IMR-90 (cell line): ENCODE results near the gene SPPL2C. TPM values are rescaled to one million over a fixed set of nuclear protein-coding genes. Genes with fewer than 3 reads are reported as not detected.
A peak's percentile ranks its signal among the peaks of the same experiment; 100 is the strongest.

Experiments
- ATAC-seq: fragments of 200-7000 bp; cut with Tn5 transposase; 2 replicates; pipeline ENCODE4 v1.9.1; 2020; ENCODE audit warnings: low read depth, mild to moderate bottlenecking, moderate library complexity
- BruUV-seq: library from RNA; stranded (reverse); fragments of 400-500 nt; replicated peaks from 2 replicates; lab custom pipeline; 2021; lab: Mats Ljungman, UMichigan
- CTCF ChIA-PET: fragments of 300-600 bp; formaldehyde crosslinking; extraction: SDS; loops from one replicate; lab custom pipeline; 2021; ENCODE audit warnings: antibody characterized with exemption; lab: Yijun Ruan, JAX
- POLR2A ChIA-PET: fragments of 300-600 bp; sonication (Branson Sonifier 250); formaldehyde crosslinking; loops from one replicate; lab custom pipeline; 2022; ENCODE audit warnings: antibody characterized with exemption; ENCODE audit not compliant: unreplicated experiment; lab: Charles Lee
- DNase-seq: peaks from one replicate; pipeline ENCODE4 v3.0.0; 2013
- H2AFZ ChIP-seq: replicated peaks from 2 replicates; pipeline ENCODE3; 2013; ENCODE audit warnings: low read length, mild to moderate bottlenecking; ENCODE audit not compliant: poor library complexity
- H2AK5ac ChIP-seq: 2 replicates; pipeline ENCODE4 v1.6.1; 2013; ENCODE audit warnings: low read depth, low read length, inconsistent platforms
- H2AK9ac ChIP-seq: replicated peaks from 2 replicates; pipeline ENCODE3; 2013; ENCODE audit warnings: mild to moderate bottlenecking, low read depth, low read length, moderate library complexity; ENCODE audit not compliant: poor library complexity
- H2BK120ac ChIP-seq: 2 replicates; pipeline ENCODE4 v1.6.1; 2013; ENCODE audit warnings: low read depth, low read length, inconsistent platforms
- H2BK15ac ChIP-seq: 3 replicates; pipeline ENCODE4 v1.6.1; 2013; ENCODE audit warnings: low read depth, low read length, inconsistent platforms
- H2BK20ac ChIP-seq: 2 replicates; pipeline ENCODE4 v1.6.1; 2013; ENCODE audit warnings: low read depth, mild to moderate bottlenecking, inconsistent platforms, low read length, moderate library complexity
- H2BK5ac ChIP-seq: 2 replicates; pipeline ENCODE4 v1.6.1; 2013; ENCODE audit warnings: mild to moderate bottlenecking, low read depth, low read length, inconsistent platforms; ENCODE audit not compliant: poor library complexity, severe bottlenecking
- H3K14ac ChIP-seq: replicated peaks from 2 replicates; pipeline ENCODE4 v1.6.1; 2013; ENCODE audit warnings: low read depth, low read length, inconsistent platforms
- H3K18ac ChIP-seq: 2 replicates; pipeline ENCODE4 v1.6.1; 2013; ENCODE audit warnings: low read depth, low read length, control low read depth
- H3K23ac ChIP-seq: 2 replicates; pipeline ENCODE4 v1.6.1; 2013; ENCODE audit warnings: low read depth, low read length, inconsistent platforms
- H3K27ac ChIP-seq: 2 replicates; pipeline ENCODE4 v1.5.1; 2013; ENCODE audit warnings: mild to moderate bottlenecking, control low read depth, low read length; ENCODE audit not compliant: insufficient read depth
- H3K27me3 ChIP-seq: 2 replicates; pipeline ENCODE4 v1.6.1; 2013; ENCODE audit warnings: low read length; ENCODE audit not compliant: control insufficient read depth, insufficient read depth
- H3K36me3 ChIP-seq: 2 replicates; pipeline ENCODE4 v1.6.1; 2013; ENCODE audit warnings: low read length, mixed read lengths; ENCODE audit not compliant: control insufficient read depth, insufficient read depth
- H3K4ac ChIP-seq: 2 replicates; pipeline ENCODE4 v1.6.1; 2013; ENCODE audit warnings: low read depth, low read length, inconsistent platforms
- H3K4me1 ChIP-seq: 2 replicates; pipeline ENCODE4 v1.6.1; 2013; ENCODE audit warnings: low read length, mixed read lengths; ENCODE audit not compliant: control insufficient read depth, insufficient read depth
- H3K4me2 ChIP-seq: 2 replicates; pipeline ENCODE4 v1.6.1; 2013; ENCODE audit warnings: low read depth, mild to moderate bottlenecking, control low read depth, low read length, moderate library complexity
- H3K4me3 ChIP-seq: 2 replicates; pipeline ENCODE4 v1.5.1; 2013; ENCODE audit warnings: low read depth, mild to moderate bottlenecking, control low read depth, low read length, moderate library complexity; ENCODE audit not compliant: insufficient read depth
- H3K56ac ChIP-seq: 2 replicates; pipeline ENCODE4 v1.6.1; 2013; ENCODE audit warnings: low read length, inconsistent platforms; ENCODE audit not compliant: insufficient read depth; ENCODE audit errors: extremely low read depth
- H3K79me1 ChIP-seq, 2 experiments: 2 replicates each; pipeline ENCODE4 v1.6.1; 2013; ENCODE audit warnings: low read length in 2 of 2, inconsistent platforms in 1 of 2, low read depth in 1 of 2
- H3K9ac ChIP-seq: 2 replicates; pipeline ENCODE4 v1.6.1; 2013; ENCODE audit warnings: low read depth, low read length, control low read depth
- H3K9me1 ChIP-seq: 2 replicates; pipeline ENCODE4 v1.6.1; 2013; ENCODE audit warnings: low read length, inconsistent platforms; ENCODE audit not compliant: insufficient read depth
- H3K9me3 ChIP-seq: 2 replicates; pipeline ENCODE4 v1.6.1; 2013; ENCODE audit warnings: low read length; ENCODE audit not compliant: control insufficient read depth, insufficient read depth
- H4K20me1 ChIP-seq: 2 replicates; pipeline ENCODE4 v1.6.1; 2013; ENCODE audit warnings: low read length, inconsistent platforms; ENCODE audit not compliant: insufficient read depth
- H4K5ac ChIP-seq: 2 replicates; pipeline ENCODE4 v1.6.1; 2013; ENCODE audit warnings: mild to moderate bottlenecking, low read depth, low read length, control low read depth
- H4K8ac ChIP-seq, 2 experiments: 2 replicates each; pipeline ENCODE4 v1.6.1; 2013; ENCODE audit warnings: low read depth in 2 of 2, low read length in 2 of 2, control low read depth in 1 of 2, inconsistent platforms in 1 of 2
- H4K91ac ChIP-seq: 2 replicates; pipeline ENCODE4 v1.6.1; 2013; ENCODE audit warnings: low read depth, low read length, inconsistent platforms; ENCODE audit not compliant: insufficient read depth
- BHLHE40 ChIP-seq: fragments of 150-350 bp; IDR thresholded peaks from 2 replicates; pipeline ENCODE4 v1.6.1; 2016; ENCODE audit warnings: mild to moderate bottlenecking, low read depth, low read length
- CHD1 ChIP-seq: IDR thresholded peaks from 2 replicates; pipeline ENCODE4 v1.6.1; 2012; ENCODE audit warnings: low read depth, low read length, improper control_type of control experiment
- MAFK ChIP-seq: IDR thresholded peaks from 2 replicates; pipeline ENCODE4 v1.6.1; 2012; ENCODE audit warnings: low read depth, low read length, improper control_type of control experiment
- MAZ ChIP-seq: IDR thresholded peaks from 2 replicates; pipeline ENCODE4 v1.6.1; 2012; ENCODE audit warnings: low read depth, mild to moderate bottlenecking, low read length, improper control_type of control experiment, moderate library complexity, borderline replicate concordance
- MXI1 ChIP-seq: IDR thresholded peaks from 2 replicates; pipeline ENCODE4 v1.6.1; 2012; ENCODE audit warnings: low read depth, mild to moderate bottlenecking, low read length, moderate library complexity, borderline replicate concordance
- NFE2L2 ChIP-seq: fragments of 150-350 bp; IDR thresholded peaks from 2 replicates; pipeline ENCODE4 v1.6.1; 2016; ENCODE audit warnings: low read depth, mild to moderate bottlenecking, low read length
- POLR2A ChIP-seq: IDR thresholded peaks from 2 replicates; pipeline ENCODE4 v1.6.1; 2012; ENCODE audit warnings: mild to moderate bottlenecking, low read depth, low read length
- RAD21 ChIP-seq: IDR thresholded peaks from 2 replicates; pipeline ENCODE4 v1.6.1; 2012; ENCODE audit warnings: low read length, improper control_type of control experiment
- RCOR1 ChIP-seq: IDR thresholded peaks from 2 replicates; pipeline ENCODE4 v1.6.1; 2012; ENCODE audit warnings: mild to moderate bottlenecking, low read length, improper control_type of control experiment; ENCODE audit not compliant: insufficient replicate concordance
- RFX5 ChIP-seq: IDR thresholded peaks from 2 replicates; pipeline ENCODE4 v1.8.0; 2012; ENCODE audit warnings: low read depth, mild to moderate bottlenecking, low read length, moderate library complexity
- SMC3 ChIP-seq: fragments of 150-350 bp; IDR thresholded peaks from 2 replicates; pipeline ENCODE4 v1.6.1; 2016; ENCODE audit warnings: low read depth, mild to moderate bottlenecking, antibody characterized with exemption, low read length, moderate library complexity
- WGBS, 2 experiments: methylation state at CpG; one replicate each; pipeline versions ENCODE4 v1.1.5 to v1.1.7; 2013; ENCODE audit warnings: missing lambda C conversion rate in 2 of 2; ENCODE audit not compliant: insufficient read length in 1 of 2; ENCODE audit errors: extremely low coverage in 2 of 2; 5-methylcytosine and 5-hydroxymethylcytosine counted together
- dilution Hi-C: fragments of 300-500 bp; cut with HindIII; formaldehyde crosslinking; loops from one replicate; pipeline ENCODE4 v1.14.3; 2018; ENCODE audit warnings: low sequenced_read_pairs; ENCODE audit not compliant: unreplicated experiment
- in situ Hi-C: fragments of 300-500 bp; cut with MboI; formaldehyde crosslinking; loops from 3 replicates; pipeline ENCODE4 v1.14.3; 2019; ENCODE audit warnings: low sequenced_read_pairs, inconsistent platforms, mixed read lengths
- intact Hi-C: fragments of 100-400 bp; cut with micrococcal nuclease; formaldehyde crosslinking; loops from 2 replicates; pipeline ENCODE4 v1.10.0; 2022
- polyA plus RNA-seq, 3 experiments: library from polyadenylated mRNA; depleted of rRNA; stranded (reverse); fragments of >200 nt; gene quantifications; 2 replicates each; pipeline ENCODE4 v1.2.3, GENCODE V29; 2012; ENCODE audit warnings: low replicate concordance in 1 of 3
- total RNA-seq: library from RNA; depleted of rRNA; stranded (reverse); fragments of >200 nt; gene quantifications from 2 replicates; pipeline ENCODE4 v1.2.3, GENCODE V29; 2012
- TF ChIP-seq, protein P1 (sequence below): conservative IDR thresholded peaks from 2 replicates; pipeline ENCODE4 v1.5.1; 2012; ENCODE audit warnings: mild to moderate bottlenecking, low read depth, low read length, improper control_type of control experiment
- TF ChIP-seq, protein P2 (sequence below): fragments of 150-350 bp; IDR thresholded peaks from 2 replicates; pipeline ENCODE4 v1.6.1; 2016; ENCODE audit warnings: low read depth, mild to moderate bottlenecking, low read length, moderate library complexity, borderline replicate concordance
- TF ChIP-seq, protein P3 (sequence below): fragments of 150-350 bp; IDR thresholded peaks from 2 replicates; pipeline ENCODE4 v1.6.1; 2017; ENCODE audit warnings: mild to moderate bottlenecking, antibody characterized with exemption, low read length, low read depth

The SPPL2C gene
- total and polyA plus RNA-seq, 2 of the 4 experiments (the other 2 are of a cell fraction) = not detected

DNA sequence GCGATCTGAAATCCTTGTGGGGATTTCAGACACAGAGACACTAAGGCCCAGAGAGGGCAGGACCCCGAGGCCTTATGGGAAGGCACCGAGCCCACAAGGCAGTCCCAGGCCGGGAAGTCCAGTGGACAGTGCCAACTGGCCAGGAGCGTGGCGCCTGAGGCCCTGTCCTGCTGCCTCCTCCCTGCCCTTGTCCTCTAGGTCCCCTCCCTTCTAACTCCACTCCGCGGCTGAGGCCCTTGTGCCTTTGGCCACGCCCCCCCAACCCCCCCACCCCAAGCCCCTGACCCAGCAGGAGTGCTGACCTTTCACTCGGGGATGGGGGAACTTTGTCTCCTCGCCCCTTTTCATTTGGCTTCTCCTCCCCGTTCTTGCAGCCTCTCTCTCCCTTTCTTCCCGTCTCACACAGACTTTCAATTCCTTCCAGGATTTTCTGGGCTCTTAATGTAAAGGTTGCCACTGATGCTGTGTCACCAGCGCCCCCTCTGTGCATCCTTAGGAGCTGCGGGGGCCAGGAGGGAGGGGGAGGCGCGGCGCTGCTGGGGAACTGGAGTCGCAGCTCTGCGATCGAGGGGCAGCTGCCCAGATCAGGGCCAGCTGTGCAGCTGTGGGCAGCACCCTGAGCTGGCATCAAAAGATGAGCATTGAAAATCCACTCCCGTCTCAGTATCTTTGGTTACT lies 31.5 kb upstream of the SPPL2C start:
- CTCF ChIA-PET = interaction anchor here (0.5 kb wide), 1 partner anchor 638 kb away, joined by 3 read pairs; no protein-coding TSS in a partner anchor
- WGBS, 2 experiments = 8% methylated on average over 3 of the region's 22 CpGs; no CpG with 5 or more reads in 1 of the 2 experiments
- in situ Hi-C loops = no loop called here

More for the DNA sequence above, 31.5 kb upstream of the SPPL2C start:
- Histone ChIP-seq H2AFZ (no peak overlapping the region), H4K5ac (no peak overlapping the region), H4K8ac (no peak overlapping the region), H3K9me1 (no peaks in the 10 kb centered on the region), H3K4ac (no peak overlapping the region), H2BK120ac (no peak overlapping the region), H3K27ac (no peak overlapping the region), H4K20me1 (no peaks in the 10 kb centered on the region), H3K4me1 (no peaks in the 10 kb centered on the region), H3K79me1 (no peaks in the 10 kb centered on the region), H3K27me3 (peaks cover 16% of the 10 kb centered on the region), H3K9me3 (no peaks in the 10 kb centered on the region), H3K23ac (no peak overlapping the region), H4K91ac (no peak overlapping the region), H3K4me2 (no peak overlapping the region), H2BK15ac (no peak overlapping the region), H3K9ac (no peak overlapping the region), H3K14ac (no peak overlapping the region), H2BK5ac (no peak overlapping the region), H3K56ac (no peak overlapping the region), H3K4me3 (no peak overlapping the region), H2BK20ac (no peak overlapping the region), H3K18ac (no peak overlapping the region), H3K36me3 (no peaks in the 10 kb centered on the region), H2AK5ac (no peak overlapping the region), H2AK9ac (no peak overlapping the region)
- ATAC-seq = peak; percentile 37; the same call in 1 of the 2 replicates
- POLR2A ChIA-PET = no interaction called here
- dilution Hi-C loops = no loop called here
- no peak for DNase-seq
- intact Hi-C loops = no loop called here
- no TSS peak for BruUV-seq
- TF ChIP-seq, protein P1, sequence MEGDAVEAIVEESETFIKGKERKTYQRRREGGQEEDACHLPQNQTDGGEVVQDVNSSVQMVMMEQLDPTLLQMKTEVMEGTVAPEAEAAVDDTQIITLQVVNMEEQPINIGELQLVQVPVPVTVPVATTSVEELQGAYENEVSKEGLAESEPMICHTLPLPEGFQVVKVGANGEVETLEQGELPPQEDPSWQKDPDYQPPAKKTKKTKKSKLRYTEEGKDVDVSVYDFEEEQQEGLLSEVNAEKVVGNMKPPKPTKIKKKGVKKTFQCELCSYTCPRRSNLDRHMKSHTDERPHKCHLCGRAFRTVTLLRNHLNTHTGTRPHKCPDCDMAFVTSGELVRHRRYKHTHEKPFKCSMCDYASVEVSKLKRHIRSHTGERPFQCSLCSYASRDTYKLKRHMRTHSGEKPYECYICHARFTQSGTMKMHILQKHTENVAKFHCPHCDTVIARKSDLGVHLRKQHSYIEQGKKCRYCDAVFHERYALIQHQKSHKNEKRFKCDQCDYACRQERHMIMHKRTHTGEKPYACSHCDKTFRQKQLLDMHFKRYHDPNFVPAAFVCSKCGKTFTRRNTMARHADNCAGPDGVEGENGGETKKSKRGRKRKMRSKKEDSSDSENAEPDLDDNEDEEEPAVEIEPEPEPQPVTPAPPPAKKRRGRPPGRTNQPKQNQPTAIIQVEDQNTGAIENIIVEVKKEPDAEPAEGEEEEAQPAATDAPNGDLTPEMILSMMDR = peak; percentile 31; the same call in 1 of the 2 replicates
- TF ChIP-seq MXI1 = no peak
- TF ChIP-seq, protein P2, sequence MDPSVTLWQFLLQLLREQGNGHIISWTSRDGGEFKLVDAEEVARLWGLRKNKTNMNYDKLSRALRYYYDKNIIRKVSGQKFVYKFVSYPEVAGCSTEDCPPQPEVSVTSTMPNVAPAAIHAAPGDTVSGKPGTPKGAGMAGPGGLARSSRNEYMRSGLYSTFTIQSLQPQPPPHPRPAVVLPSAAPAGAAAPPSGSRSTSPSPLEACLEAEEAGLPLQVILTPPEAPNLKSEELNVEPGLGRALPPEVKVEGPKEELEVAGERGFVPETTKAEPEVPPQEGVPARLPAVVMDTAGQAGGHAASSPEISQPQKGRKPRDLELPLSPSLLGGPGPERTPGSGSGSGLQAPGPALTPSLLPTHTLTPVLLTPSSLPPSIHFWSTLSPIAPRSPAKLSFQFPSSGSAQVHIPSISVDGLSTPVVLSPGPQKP = no peak
- no peak for TF ChIP-seq NFE2L2
- no peak for TF ChIP-seq RCOR1
- no peak for TF ChIP-seq CHD1
- TF ChIP-seq, protein P3, sequence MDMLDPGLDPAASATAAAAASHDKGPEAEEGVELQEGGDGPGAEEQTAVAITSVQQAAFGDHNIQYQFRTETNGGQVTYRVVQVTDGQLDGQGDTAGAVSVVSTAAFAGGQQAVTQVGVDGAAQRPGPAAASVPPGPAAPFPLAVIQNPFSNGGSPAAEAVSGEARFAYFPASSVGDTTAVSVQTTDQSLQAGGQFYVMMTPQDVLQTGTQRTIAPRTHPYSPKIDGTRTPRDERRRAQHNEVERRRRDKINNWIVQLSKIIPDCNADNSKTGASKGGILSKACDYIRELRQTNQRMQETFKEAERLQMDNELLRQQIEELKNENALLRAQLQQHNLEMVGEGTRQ = no peak
- TF ChIP-seq RFX5 = no peak
- TF ChIP-seq MAFK = no peak
- no peak; the same call in 1 of the 2 replicates for TF ChIP-seq RAD21
- TF ChIP-seq MAZ = peak; percentile 57; the same call in 1 of the 2 replicates
- TF ChIP-seq SMC3 = no peak
- no peak for TF ChIP-seq POLR2A
- TF ChIP-seq BHLHE40 = no peak
